ENCODE data around the gene KSR1.
A peak's percentile ranks its signal among the peaks of the same experiment; 100 is the strongest.
"Not testable (repeated sequence)": the region's sequence is repeated elsewhere in the genome, so short reads cannot be mapped to it uniquely, and the experiment has no call there.

KSR1 gene

GRCh38 chr17:27455914-27456680, at the start of gene KSR1:
TSS of gene KSR1 (plus strand) at chr17:27456448. CDS start at chr17:27456644, 196 bp downstream.
- no peak for DNase-seq (ENCODE audit: low read depth)

- peak; percentile 24 for DNase-seq (ENCODE audit: low read depth)
Observed at GRCh38 chr17:27407916-27408864, 48.1 kb upstream of the KSR1 start.

- DNase-seq (ENCODE audit: low read depth), result no peak
Observed at GRCh38 chr17:27408891-27409290, 47.4 kb upstream of the KSR1 start.

GRCh38 chr17:27412158-27412557, 44.1 kb upstream of the KSR1 start:
- not testable (repeated sequence) for DNase-seq (ENCODE audit: low read depth)

GRCh38 chr17:27413315-27413714, 42.9 kb upstream of the KSR1 start:
- DNase-seq (ENCODE audit: low read depth), result no peak

GRCh38 chr17:27413792-27414191, 42.5 kb upstream of the KSR1 start:
- no peak for DNase-seq (ENCODE audit: low read depth)

- no peak for DNase-seq (ENCODE audit: low read depth)
Observed at GRCh38 chr17:27414271-27414670, 42.0 kb upstream of the KSR1 start.

GRCh38 chr17:27414694-27415093, 41.6 kb upstream of the KSR1 start:
- no peak for DNase-seq (ENCODE audit: low read depth)

GRCh38 chr17:27415120-27415795, 41.0 kb upstream of the KSR1 start:
- DNase-seq (ENCODE audit: low read depth), result no peak

GRCh38 chr17:27417596-27418365, 38.5 kb upstream of the KSR1 start:
- DNase-seq (ENCODE audit: low read depth), result no peak

GRCh38 chr17:27418366-27418615, 38.0 kb upstream of the KSR1 start:
- no peak for DNase-seq (ENCODE audit: low read depth)

GRCh38 chr17:27419156-27419555, 37.1 kb upstream of the KSR1 start:
- DNase-seq (ENCODE audit: low read depth), result no peak

GRCh38 chr17:27420211-27420950, 35.9 kb upstream of the KSR1 start:
- DNase-seq (ENCODE audit: low read depth), result no peak

- DNase-seq (ENCODE audit: low read depth), result no peak
Observed at GRCh38 chr17:27421111-27421510, 35.1 kb upstream of the KSR1 start.

GRCh38 chr17:27421626-27422025, 34.6 kb upstream of the KSR1 start:
- DNase-seq (ENCODE audit: low read depth), result not testable (repeated sequence)

- no peak for DNase-seq (ENCODE audit: low read depth)
Observed at GRCh38 chr17:27422601-27423000, 33.6 kb upstream of the KSR1 start.

- DNase-seq (ENCODE audit: low read depth), result no peak
Observed at GRCh38 chr17:27423651-27424050, 32.6 kb upstream of the KSR1 start.

GRCh38 chr17:27424516-27424915, 31.7 kb upstream of the KSR1 start:
- DNase-seq (ENCODE audit: low read depth), result no peak

GRCh38 chr17:27424941-27425340, 31.3 kb upstream of the KSR1 start:
- DNase-seq (ENCODE audit: low read depth), result no peak

GRCh38 chr17:27425571-27425970, 30.7 kb upstream of the KSR1 start:
- not testable (repeated sequence) for DNase-seq (ENCODE audit: low read depth)

- DNase-seq (ENCODE audit: low read depth), result no peak
Observed at GRCh38 chr17:27425991-27426390, 30.3 kb upstream of the KSR1 start.

Data from non-pigmented ciliary epithelial cell (primary cell).